Measurements from ENCODE around the gene INSL3.

Gene INSL3, protein sequence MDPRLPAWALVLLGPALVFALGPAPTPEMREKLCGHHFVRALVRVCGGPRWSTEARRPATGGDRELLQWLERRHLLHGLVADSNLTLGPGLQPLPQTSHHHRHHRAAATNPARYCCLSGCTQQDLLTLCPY

GRCh38 chr19:17821190-17821589 is at the start of gene INSL3:
INSL3 (minus strand) TSS chr19:17821519; CDS start chr19:17821506, 13 bp downstream.
- no peak for DNase-seq (ENCODE audit: low read depth in 2 of 3, low spot score in 1 of 3)

DNA sequence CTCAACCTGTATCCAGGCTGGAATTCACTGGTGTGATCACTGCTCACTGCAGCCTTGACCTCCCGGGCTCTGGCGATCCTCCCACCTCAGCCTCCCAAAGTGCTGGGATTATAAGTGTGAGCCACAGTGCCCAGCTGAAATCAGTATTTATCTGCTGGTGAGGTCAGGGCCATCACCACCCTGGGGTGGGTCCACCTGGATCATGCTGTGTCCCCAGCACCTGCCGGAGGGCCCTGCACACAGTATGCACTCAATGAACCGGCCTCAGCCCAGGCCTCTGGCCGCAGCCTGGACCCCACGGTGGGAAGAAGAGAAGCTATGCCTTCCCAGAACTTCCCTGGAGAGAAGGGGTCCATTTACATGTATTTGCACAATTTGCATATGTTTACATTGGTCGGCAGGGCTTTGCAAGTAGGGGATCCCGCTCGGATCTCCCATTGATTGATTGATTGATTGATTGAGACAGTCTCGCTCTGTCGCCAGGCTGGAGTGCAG is 47.8 kb upstream of the INSL3 start:
- no peak for DNase-seq (ENCODE audit: low read depth in 2 of 3, low spot score in 1 of 3)

GRCh38 chr19:17868669-17869068 is 47.4 kb upstream of the INSL3 start:
- DNase-seq (ENCODE audit: low read depth in 2 of 3, low spot score in 1 of 3), result no peak

GRCh38 chr19:17866964-17867486 is 45.7 kb upstream of the INSL3 start:
- no peak for DNase-seq (ENCODE audit: low read depth in 2 of 3, low spot score in 1 of 3)

DNA sequence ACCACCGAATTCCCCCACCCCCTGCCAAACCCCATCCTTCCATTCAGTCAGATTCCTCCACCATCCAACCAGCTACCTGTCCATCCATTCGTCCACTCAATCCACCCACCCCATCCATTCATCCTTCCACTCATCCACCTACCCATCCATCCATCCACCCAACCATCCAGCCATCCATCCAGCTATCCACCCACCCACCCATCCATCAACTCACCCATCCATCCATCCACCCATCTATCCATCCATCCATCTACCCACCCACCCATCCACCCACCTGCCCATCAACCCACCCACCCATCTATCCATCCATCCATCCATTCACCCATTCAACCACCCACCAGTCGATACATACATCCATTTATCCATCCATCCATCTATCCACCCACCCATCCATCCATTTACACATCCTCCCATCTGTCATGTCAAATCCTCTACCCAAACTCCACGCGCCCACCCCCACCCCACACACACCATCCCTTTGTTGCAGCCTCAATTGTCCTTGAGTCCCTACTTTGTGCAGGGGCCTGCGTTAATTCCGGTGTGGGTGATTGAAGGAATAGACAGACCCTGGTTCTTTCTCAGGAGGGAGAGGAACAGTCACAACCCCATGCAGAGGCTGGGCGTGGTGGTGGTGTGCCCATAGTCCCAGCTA is 45.1 kb upstream of the INSL3 start:
- DNase-seq (ENCODE audit: low read depth in 2 of 3, low spot score in 1 of 3), result no peak

- no peak for DNase-seq (ENCODE audit: low read depth in 2 of 3, low spot score in 1 of 3)
Measured at GRCh38 chr19:17865364-17866311, 44.3 kb upstream of the INSL3 start.

- DNase-seq (ENCODE audit: low read depth in 2 of 3, low spot score in 1 of 3), result no peak
Measured at GRCh38 chr19:17863520-17864182, 42.3 kb upstream of the INSL3 start.

DNA sequence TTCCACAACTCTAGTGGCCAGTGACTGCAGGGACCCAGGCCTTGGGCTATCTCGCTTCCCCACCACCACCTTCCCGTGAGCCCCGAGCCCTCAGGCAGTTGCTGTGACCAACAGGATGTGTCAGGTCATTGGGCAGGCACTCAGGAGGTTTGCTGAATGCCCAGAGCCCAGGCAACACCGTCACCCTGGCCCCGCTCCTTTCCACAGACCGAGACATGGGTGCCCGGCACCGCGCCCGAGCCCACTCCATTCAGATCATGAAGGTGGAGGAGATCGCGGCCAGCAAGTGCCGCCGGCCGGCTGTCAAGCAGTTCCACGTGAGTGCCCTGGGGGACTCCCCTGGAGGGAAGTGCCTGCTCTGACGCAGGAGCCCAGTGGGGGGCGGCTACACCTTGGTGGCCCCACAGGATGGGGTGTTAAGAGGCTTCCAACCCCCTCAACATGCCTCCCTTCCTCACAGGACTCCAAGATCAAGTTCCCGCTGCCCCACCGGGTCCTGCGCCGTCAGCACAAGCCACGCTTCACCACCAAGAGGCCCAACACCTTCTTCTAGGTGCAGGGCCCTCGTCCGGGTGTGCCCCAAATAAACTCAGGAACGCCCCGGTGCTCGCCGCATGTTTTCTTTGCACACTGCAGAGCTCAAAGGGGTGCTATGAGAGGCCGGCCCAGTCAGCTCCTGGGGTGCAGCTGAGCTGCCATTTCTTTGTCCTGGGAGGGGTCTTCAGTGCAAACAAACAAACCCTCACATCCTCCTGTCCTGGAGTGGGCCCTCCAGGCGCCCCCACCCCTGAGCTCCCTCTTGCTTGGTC is 41.6 kb upstream of the INSL3 start:
- DNase-seq (ENCODE audit: low read depth in 2 of 3, low spot score in 1 of 3), result no peak

DNA sequence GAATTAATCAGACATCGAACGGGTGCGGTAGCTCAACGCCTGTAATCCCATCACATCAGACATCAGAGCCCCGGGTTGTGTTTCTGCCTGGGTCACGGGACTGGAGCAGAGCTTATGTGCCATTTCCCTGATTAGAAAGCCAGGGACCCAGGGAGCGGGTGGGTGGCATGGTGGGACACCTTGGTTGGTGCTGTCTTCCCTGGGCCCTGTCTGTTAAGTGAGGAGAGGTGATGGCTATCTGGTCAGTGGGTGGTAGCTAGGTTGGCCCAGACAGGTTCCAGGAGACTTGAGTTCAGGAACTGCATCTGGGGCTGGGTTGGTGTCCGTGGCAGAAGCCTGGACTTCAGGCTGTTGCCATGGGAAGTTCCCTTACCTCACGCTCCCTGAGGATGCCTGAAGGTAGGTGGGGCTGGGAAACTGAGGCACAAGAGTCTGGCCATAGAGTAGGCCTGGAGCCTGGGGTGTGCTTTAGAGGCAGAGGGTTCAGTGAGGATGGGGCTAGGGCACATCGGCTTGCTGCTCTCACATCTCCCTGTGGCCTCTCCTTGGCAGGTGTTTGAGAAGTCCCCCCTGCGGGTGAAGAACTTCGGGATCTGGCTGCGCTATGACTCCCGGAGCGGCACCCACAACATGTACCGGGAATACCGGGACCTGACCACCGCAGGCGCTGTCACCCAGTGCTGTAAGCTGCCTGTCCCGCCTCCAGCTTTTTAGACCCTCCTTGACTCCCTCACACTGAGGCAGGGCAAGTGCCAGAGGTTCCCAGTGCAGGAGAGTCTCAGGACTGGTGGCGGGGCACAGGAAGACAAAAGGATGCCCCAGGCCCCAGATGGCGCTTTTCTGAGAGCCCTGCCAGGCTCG is 40.5 kb upstream of the INSL3 start:
- no peak for DNase-seq (ENCODE audit: low read depth in 2 of 3, low spot score in 1 of 3)

DNA sequence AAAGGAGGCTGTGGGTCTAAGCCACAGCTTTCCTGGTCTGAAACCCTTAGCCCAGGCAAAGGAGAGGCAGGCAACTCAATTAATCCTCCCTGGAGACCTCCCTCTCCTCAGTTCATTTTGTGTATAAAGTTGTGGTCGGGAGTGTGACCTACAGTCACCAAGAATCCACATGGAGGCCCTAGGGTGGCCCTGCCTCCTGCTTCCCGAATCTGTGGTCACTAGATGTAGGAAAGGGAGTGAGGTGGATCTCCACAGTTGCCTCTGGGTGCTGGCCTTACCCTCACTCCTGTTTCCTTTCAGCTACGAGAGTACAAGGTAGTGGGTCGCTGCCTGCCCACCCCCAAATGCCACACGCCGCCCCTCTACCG is 39.7 kb upstream of the INSL3 start:
- DNase-seq (ENCODE audit: low read depth in 2 of 3, low spot score in 1 of 3), result no peak

- no peak for DNase-seq (ENCODE audit: low read depth in 2 of 3, low spot score in 1 of 3)
Measured at GRCh38 chr19:17860331-17860992, 39.1 kb upstream of the INSL3 start.

DNA sequence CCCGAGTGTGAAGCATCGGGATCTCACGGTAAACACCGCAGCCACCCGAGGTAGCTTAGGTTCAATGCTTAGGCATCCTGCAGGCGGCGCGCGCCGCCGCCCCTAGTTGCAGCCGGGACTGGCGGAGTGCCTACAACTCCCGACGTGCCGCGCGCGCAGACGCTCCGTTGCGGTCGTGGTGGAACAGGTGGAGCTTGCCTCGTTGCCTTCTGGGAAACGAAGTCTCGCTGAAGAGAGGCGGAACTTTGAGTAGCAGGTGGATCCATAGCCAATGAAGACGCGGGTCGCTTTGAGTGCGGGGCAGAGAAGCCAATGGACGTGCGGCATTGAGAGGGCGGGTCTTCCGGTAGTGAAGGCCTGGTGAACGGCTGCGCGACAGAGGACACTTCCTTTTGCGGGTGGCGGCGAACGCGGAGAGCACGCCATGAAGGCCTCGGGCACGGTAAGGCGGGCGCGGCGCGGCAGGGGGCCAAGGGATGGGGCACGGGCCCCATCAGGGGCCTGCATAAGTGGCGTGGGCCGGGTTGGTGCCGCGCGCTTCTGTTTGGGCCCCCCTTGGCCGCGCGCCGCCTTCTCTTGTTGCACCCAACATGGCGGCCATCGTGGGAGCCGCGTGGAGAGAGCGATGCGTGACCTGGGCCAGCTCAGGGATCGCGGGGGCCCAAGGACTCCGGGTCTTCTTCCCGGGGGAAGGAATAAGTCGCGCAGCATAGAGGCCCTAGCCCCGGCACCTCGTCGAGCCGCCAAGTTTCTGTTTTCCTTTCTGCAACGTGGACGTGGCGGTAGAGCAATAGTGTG is 38.4 kb upstream of the INSL3 start, which contains the start of gene RPL18A:
Gene RPL18A (plus strand): TSS at position 378 of the 798 bp plus-strand sequence. CDS start 47 bp downstream, at position 425.
- DNase-seq (ENCODE audit: low read depth in 2 of 3, low spot score in 1 of 3), result peak; percentile 97 to 100 (median 98)

GRCh38 chr19:17855280-17856152 is 34.2 kb upstream of the INSL3 start:
- DNase-seq (ENCODE audit: low read depth in 2 of 3, low spot score in 1 of 3), result peak; percentile 86 to 98 (median 90)

DNA sequence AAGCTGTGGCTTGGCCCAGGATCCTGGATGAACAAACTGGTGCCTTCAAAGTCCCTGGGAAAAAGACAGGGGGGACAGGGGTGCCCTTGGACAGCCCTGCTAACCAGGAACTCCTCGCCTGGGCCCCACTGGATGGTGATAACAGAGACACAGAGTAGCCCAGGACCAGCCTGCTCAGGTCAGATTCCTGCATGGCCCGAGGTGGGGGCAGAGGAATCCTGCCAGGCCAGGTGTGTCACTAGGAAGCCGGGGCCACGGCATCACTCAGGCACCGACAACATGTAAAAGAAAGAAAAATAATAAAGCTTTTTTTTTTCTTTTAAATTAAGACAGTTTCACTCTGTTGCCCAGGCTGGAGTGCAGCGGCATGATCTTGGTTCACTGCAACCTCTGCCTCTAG is 32.7 kb upstream of the INSL3 start:
- DNase-seq (ENCODE audit: low read depth in 2 of 3, low spot score in 1 of 3), result no peak

DNA sequence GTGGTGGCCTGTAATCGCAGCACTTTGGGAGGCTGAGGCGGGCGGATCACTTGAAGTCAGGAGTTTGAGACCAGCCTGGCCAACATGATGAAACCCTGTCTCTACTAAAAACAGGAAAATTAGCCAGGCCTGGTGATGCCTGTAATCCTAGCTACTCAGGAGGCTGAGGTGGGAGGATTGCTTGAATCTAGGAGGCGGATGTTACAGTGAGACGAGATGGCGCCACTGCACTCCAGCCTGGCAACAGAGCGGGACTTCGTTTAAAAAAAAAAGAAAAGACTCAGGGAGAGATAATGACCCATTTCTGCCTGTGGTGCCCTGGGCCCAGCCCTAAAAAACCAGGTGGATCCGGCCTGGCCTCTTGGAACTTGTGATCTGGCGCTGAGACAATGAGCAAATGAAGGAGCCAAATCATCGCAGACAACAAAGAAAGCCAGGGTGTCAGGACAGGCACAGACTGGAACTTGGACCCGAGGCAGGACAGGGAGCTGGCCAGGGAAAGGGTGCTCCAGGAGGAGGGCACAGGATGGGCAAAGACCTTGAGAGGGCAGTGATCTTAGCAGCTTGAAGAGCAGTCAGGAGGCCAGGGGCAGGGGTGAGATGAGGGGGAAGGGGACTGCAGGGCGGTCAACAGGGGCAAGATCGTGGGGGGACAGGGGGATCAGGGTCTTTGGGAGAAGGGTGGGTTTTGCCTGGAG is 27.4 kb upstream of the INSL3 start:
- DNase-seq (ENCODE audit: low read depth in 2 of 3, low spot score in 1 of 3), result no peak
